Measurements from ENCODE around the gene NCOA1.

The NCOA1 gene

DNA sequence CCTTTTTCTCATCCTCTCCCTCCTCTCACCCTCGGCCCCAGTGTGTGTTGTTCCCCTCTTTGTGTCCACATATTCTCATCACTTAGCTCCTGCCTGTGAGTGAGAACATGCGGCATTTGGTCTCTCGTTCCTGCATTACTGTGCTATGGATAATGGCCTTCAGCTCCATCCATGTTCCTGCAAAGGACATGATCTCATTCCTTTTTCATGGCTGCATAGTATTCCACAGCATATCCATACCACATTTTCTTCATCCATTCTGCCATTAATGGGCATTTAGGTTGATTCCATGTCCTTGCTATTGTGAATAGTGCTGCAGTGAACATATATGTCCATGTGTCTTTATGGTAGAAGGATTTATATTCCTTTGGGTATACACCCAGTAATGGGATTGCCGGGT lies 10.8 kb upstream of the NCOA1 start:
- ChIA-PET POLR2A (no interaction called here), CTCF (interaction anchor here (0.9 kb wide), 1 partner anchor 11 kb away, joined by 3 read pairs; no protein-coding TSS in a partner anchor)

DNA sequence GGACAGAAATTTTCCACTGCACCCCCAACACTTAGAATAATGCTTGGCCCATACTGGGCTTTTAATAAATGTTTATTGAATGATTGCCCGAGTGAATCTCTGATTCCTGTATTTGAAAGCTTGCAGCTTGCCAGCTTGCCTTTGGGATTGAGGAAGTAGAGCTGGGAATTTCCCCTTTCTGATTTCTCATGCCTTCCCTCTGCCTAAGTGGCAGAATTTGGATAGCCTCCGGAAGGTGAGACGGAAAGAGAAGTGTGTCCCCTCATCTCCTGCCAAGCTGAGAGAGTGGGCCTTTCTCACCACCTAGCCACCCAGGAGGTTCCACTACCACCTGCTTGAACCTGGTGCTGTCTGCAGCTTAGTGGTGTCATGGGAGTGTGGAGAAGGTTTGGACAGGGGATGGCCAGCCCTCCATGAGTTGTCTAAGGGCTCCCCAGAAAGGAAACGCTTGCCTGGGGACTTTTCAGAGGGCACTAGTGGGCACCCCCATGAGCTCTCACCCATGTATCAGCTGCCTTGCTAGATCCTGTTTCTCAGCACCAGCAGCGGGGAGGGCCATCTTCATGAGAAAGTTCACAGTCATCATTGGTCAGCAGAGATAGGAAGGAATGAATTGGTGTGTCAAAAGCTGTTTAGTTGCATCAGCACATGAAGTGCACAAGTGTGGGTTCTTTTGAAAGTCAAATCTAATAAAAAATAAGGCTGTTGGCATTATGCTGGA lies 8.6 kb upstream of the NCOA1 start:
- Histone ChIP-seq H3K27ac (ENCODE audit: extremely low read depth, low read depth, low read length) (no peak overlapping the region), H3K36me3 (ENCODE audit: control insufficient read depth in 2 of 2, insufficient read depth in 1 of 2, low read length in 2 of 2) (no peaks in the 10 kb centered on the region), H3K4me3 (ENCODE audit: low read depth, low read length) (no peak overlapping the region), H3K4me1 (ENCODE audit: control insufficient read depth, insufficient read depth, low read length) (no peaks in the 10 kb centered on the region), H3K9me3 (ENCODE audit: control insufficient read depth, insufficient read depth, low read depth, low read length) (no peaks in the 10 kb centered on the region)
- CTCF ChIA-PET = interaction anchor here (0.5 kb wide), 1 partner anchor 58 kb away, joined by 5 read pairs; no protein-coding TSS in a partner anchor
- POLR2A ChIA-PET = interaction anchor here (0.9 kb wide), 1 partner anchor 8 kb away, joined by 3 read pairs; the partner anchor contains the start of gene NCOA1
- no peak for TF ChIP-seq ZFP3 (tag by site-specific recombination; IDR thresholded peaks at IDR 0.05; ENCODE audit: low read depth)
- no peak for TF ChIP-seq ZNF37A (tag by site-specific recombination; IDR thresholded peaks at IDR 0.05)
- TF ChIP-seq ZNF530 (tag by site-specific recombination; IDR thresholded peaks at IDR 0.05; ENCODE audit: low read depth) = no peak
- no peak for TF ChIP-seq ZNF777 (tag by site-specific recombination; IDR thresholded peaks at IDR 0.05; ENCODE audit: borderline replicate concordance)
- no peak for TF ChIP-seq SP2 (tag by site-specific recombination; IDR thresholded peaks at IDR 0.05)
- TF ChIP-seq ZNF658 (tag by site-specific recombination; IDR thresholded peaks at IDR 0.05) = no peak
- no peak for TF ChIP-seq MZF1 (tag by site-specific recombination; IDR thresholded peaks at IDR 0.05; ENCODE audit: borderline replicate concordance)
- no peak for TF ChIP-seq ZNF677 (tag by site-specific recombination; IDR thresholded peaks at IDR 0.05)
- no peak for TF ChIP-seq ZNF416 (tag by site-specific recombination; IDR thresholded peaks at IDR 0.05)
- TF ChIP-seq ZBTB20 (tag by site-specific recombination; IDR thresholded peaks at IDR 0.05) = no peak
- no peak for TF ChIP-seq SALL2 (tag by site-specific recombination; IDR thresholded peaks at IDR 0.05; ENCODE audit: borderline replicate concordance)
- TF ChIP-seq ZNF830 (tag by site-specific recombination; IDR thresholded peaks at IDR 0.05; ENCODE audit: low read depth) = no peak
- TF ChIP-seq, protein P1, sequence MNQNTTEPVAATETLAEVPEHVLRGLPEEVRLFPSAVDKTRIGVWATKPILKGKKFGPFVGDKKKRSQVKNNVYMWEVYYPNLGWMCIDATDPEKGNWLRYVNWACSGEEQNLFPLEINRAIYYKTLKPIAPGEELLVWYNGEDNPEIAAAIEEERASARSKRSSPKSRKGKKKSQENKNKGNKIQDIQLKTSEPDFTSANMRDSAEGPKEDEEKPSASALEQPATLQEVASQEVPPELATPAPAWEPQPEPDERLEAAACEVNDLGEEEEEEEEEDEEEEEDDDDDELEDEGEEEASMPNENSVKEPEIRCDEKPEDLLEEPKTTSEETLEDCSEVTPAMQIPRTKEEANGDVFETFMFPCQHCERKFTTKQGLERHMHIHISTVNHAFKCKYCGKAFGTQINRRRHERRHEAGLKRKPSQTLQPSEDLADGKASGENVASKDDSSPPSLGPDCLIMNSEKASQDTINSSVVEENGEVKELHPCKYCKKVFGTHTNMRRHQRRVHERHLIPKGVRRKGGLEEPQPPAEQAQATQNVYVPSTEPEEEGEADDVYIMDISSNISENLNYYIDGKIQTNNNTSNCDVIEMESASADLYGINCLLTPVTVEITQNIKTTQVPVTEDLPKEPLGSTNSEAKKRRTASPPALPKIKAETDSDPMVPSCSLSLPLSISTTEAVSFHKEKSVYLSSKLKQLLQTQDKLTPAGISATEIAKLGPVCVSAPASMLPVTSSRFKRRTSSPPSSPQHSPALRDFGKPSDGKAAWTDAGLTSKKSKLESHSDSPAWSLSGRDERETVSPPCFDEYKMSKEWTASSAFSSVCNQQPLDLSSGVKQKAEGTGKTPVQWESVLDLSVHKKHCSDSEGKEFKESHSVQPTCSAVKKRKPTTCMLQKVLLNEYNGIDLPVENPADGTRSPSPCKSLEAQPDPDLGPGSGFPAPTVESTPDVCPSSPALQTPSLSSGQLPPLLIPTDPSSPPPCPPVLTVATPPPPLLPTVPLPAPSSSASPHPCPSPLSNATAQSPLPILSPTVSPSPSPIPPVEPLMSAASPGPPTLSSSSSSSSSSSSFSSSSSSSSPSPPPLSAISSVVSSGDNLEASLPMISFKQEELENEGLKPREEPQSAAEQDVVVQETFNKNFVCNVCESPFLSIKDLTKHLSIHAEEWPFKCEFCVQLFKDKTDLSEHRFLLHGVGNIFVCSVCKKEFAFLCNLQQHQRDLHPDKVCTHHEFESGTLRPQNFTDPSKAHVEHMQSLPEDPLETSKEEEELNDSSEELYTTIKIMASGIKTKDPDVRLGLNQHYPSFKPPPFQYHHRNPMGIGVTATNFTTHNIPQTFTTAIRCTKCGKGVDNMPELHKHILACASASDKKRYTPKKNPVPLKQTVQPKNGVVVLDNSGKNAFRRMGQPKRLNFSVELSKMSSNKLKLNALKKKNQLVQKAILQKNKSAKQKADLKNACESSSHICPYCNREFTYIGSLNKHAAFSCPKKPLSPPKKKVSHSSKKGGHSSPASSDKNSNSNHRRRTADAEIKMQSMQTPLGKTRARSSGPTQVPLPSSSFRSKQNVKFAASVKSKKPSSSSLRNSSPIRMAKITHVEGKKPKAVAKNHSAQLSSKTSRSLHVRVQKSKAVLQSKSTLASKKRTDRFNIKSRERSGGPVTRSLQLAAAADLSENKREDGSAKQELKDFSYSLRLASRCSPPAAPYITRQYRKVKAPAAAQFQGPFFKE (tag by site-specific recombination; IDR thresholded peaks at IDR 0.05; ENCODE audit: borderline replicate concordance) = no peak
- TF ChIP-seq ZNF350 (tag by site-specific recombination; IDR thresholded peaks at IDR 0.05) = no peak
- no peak for TF ChIP-seq ZNF121 (tag by site-specific recombination; IDR thresholded peaks at IDR 0.05)
- TF ChIP-seq ZNF324 (tag by site-specific recombination; IDR thresholded peaks at IDR 0.05) = no peak
- no peak for TF ChIP-seq GLI4 (tag by site-specific recombination; IDR thresholded peaks at IDR 0.05)

More for the DNA sequence above, 10.8 kb upstream of the NCOA1 start:
- Histone ChIP-seq H3K27ac (ENCODE audit: extremely low read depth, low read depth, low read length) (no peak overlapping the region), H3K9me3 (ENCODE audit: control insufficient read depth, insufficient read depth, low read depth, low read length) (no peaks in the 10 kb centered on the region), H3K4me1 (ENCODE audit: control insufficient read depth, insufficient read depth, low read length) (no peaks in the 10 kb centered on the region), H3K4me3 (ENCODE audit: low read depth, low read length) (no peak overlapping the region), H3K36me3 (ENCODE audit: control insufficient read depth in 2 of 2, insufficient read depth in 1 of 2, low read length in 2 of 2) (no peaks in the 10 kb centered on the region)
- no peak for TF ChIP-seq ZNF560 (tag by site-specific recombination; IDR thresholded peaks at IDR 0.05; ENCODE audit: borderline replicate concordance)
- TF ChIP-seq, protein P2, sequence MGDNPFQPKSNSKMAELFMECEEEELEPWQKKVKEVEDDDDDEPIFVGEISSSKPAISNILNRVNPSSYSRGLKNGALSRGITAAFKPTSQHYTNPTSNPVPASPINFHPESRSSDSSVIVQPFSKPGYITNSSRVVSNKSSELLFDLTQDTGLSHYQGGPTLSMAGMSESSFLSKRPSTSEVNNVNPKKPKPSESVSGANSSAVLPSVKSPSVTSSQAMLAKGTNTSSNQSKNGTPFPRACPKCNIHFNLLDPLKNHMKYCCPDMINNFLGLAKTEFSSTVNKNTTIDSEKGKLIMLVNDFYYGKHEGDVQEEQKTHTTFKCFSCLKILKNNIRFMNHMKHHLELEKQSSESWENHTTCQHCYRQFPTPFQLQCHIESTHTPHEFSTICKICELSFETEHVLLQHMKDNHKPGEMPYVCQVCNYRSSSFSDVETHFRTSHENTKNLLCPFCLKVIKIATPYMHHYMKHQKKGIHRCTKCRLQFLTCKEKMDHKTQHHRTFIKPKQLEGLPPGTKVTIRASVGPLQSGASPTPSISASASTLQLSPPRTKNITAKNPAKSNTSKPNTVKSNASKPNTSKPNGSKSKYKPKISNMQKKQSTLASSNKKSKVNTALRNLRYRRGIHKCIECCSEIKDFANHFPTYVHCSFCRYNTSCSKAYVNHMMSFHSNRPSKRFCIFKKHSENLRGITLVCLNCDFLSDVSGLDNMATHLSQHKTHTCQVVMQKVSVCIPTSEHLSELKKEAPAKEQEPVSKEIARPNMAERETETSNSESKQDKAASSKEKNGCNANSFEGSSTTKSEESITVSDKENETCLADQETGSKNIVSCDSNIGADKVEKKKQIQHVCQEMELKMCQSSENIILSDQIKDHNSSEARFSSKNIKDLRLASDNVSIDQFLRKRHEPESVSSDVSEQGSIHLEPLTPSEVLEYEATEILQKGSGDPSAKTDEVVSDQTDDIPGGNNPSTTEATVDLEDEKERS (tag by site-specific recombination; IDR thresholded peaks at IDR 0.05) = peak; percentile 89
- TF ChIP-seq, protein P3, sequence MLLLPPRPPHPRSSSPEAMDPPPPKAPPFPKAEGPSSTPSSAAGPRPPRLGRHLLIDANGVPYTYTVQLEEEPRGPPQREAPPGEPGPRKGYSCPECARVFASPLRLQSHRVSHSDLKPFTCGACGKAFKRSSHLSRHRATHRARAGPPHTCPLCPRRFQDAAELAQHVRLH (tag by site-specific recombination; IDR thresholded peaks at IDR 0.05) = peak; percentile 85
- TF ChIP-seq ZNF146 (tag by site-specific recombination; IDR thresholded peaks at IDR 0.05) = peak; percentile 99
